Measurements from ENCODE around the gene NIP7.
"Not testable (repeated sequence)": the region's sequence is repeated elsewhere in the genome, so short reads cannot be mapped to it uniquely, and the experiment has no call there.

Gene NIP7

GRCh38 chr16:69348222-69348621 lies 8.7 kb downstream of the NIP7 start:
- no peak for DNase-seq

GRCh38 chr16:69349536-69349935 lies 10.0 kb downstream of the NIP7 start:
- DNase-seq: no peak

- no peak for DNase-seq
These were observed 11.1 kb downstream of the NIP7 start for GRCh38 chr16:69350536-69351133.

- no peak for DNase-seq
These were observed 11.9 kb downstream of the NIP7 start, which contains the start of gene TMED6 for GRCh38 chr16:69351309-69352027. Gene TMED6 (minus strand): TSS chr16:69351786. CDS start chr16:69351753, 33 bp downstream.

- DNase-seq: not testable (repeated sequence)
These were observed 20.5 kb downstream of the NIP7 start for GRCh38 chr16:69360070-69360469.

GRCh38 chr16:69363281-69363717 lies 23.7 kb downstream of the NIP7 start:
- no peak for DNase-seq

GRCh38 chr16:69364088-69364487 lies 24.5 kb downstream of the NIP7 start:
- no peak for DNase-seq

- no peak for DNase-seq
These were observed 26.3 kb downstream of the NIP7 start for GRCh38 chr16:69365901-69366300.

GRCh38 chr16:69366431-69366830 lies 26.9 kb downstream of the NIP7 start:
- DNase-seq: no peak

GRCh38 chr16:69367980-69368379 lies 28.4 kb downstream of the NIP7 start:
- no peak for DNase-seq

- no peak for DNase-seq
These were observed 29.3 kb downstream of the NIP7 start for GRCh38 chr16:69368866-69369265.

- no peak for DNase-seq
These were observed 32.0 kb downstream of the NIP7 start for GRCh38 chr16:69371564-69371963.

- no peak for DNase-seq
These were observed 33.4 kb downstream of the NIP7 start for GRCh38 chr16:69373019-69373418.

GRCh38 chr16:69376393-69377059 lies 37.0 kb downstream of the NIP7 start:
- no peak for DNase-seq

- DNase-seq: no peak
These were observed 38.5 kb downstream of the NIP7 start for GRCh38 chr16:69378036-69378435.

GRCh38 chr16:69378760-69379159 lies 39.2 kb downstream of the NIP7 start:
- DNase-seq: no peak

GRCh38 chr16:69381231-69381630 lies 41.7 kb downstream of the NIP7 start:
- no peak for DNase-seq

- no peak for DNase-seq
These were observed 42.8 kb downstream of the NIP7 start for GRCh38 chr16:69382421-69382820.

GRCh38 chr16:69384974-69385373 lies 45.4 kb downstream of the NIP7 start:
- no peak for DNase-seq

- no peak for DNase-seq
These were observed 47.0 kb downstream of the NIP7 start for GRCh38 chr16:69386596-69386995.

Data from activated gamma-delta T cell treated with Interleukin-2 at 50 U/mL for 16 hours (primary cell).